Caco-2 (cell line): ENCODE measurements around the gene DMRTA2. TPM values are rescaled to one million over a fixed set of nuclear protein-coding genes. Genes with fewer than 3 reads are reported as not detected.
A peak's percentile ranks its signal among the peaks of the same experiment; 100 is the strongest.

Experiments used
- BruUV-seq: library from RNA; stranded (reverse); fragments of 400-500 nt; replicated peaks from 2 replicates; lab custom pipeline; 2021; lab: Mats Ljungman, UMichigan
- CTCF ChIA-PET: fragments of 300-600 bp; sonication (Branson Sonifier 250); formaldehyde crosslinking; loops from one replicate; lab custom pipeline; 2022; ENCODE audit warnings: antibody characterized with exemption; lab: Charles Lee
- POLR2A ChIA-PET: fragments of 300-600 bp; sonication (Branson Sonifier 250); formaldehyde crosslinking; loops from one replicate; lab custom pipeline; 2022; ENCODE audit warnings: antibody characterized with exemption; lab: Charles Lee
- DNase-seq, 2 experiments: peaks; one replicate each; pipeline versions ENCODE4 v3.0.0 to v3.0.0-alpha.2; 2020 to 2022
- H3K27me3 ChIP-seq: replicated peaks from 2 replicates; pipeline ENCODE4 v1.6.0; 2011; ENCODE audit warnings: low read length; ENCODE audit not compliant: control insufficient read depth, insufficient read depth
- H3K36me3 ChIP-seq: 2 replicates; pipeline ENCODE4 v1.5.1; 2011; ENCODE audit warnings: low read length; ENCODE audit not compliant: control insufficient read depth, insufficient read depth
- H3K4me1 ChIP-seq: fragments of 250-450 bp; sonication (Bioruptor Pico); 2 replicates; pipeline ENCODE4 v1.5.1; 2020; ENCODE audit warnings: mild to moderate bottlenecking
- H3K4me3 ChIP-seq: 2 replicates; pipeline ENCODE4 v1.5.1; 2011; ENCODE audit warnings: low read depth, mild to moderate bottlenecking, control low read depth, low read length
- H3K9me3 ChIP-seq: fragments of 250-450 bp; sonication (Bioruptor Pico); 2 replicates; pipeline ENCODE4 v1.5.1; 2020; ENCODE audit warnings: mild to moderate bottlenecking, moderate library complexity
- H3K27ac Mint-ChIP-seq: one replicate; pipeline ENCODE4 v1.8.0; 2022; ENCODE audit warnings: mixed read lengths; ENCODE audit not compliant: unreplicated experiment
- H3K27me3 Mint-ChIP-seq: one replicate; pipeline ENCODE4 v1.8.0; 2022; ENCODE audit warnings: mixed read lengths; ENCODE audit not compliant: insufficient read depth, unreplicated experiment
- H3K36me3 Mint-ChIP-seq: one replicate; pipeline ENCODE4 v1.8.0; 2022; ENCODE audit warnings: mild to moderate bottlenecking, mixed read lengths; ENCODE audit not compliant: insufficient read depth, unreplicated experiment
- H3K4me1 Mint-ChIP-seq: one replicate; pipeline ENCODE4 v1.8.0; 2022; ENCODE audit warnings: low read depth, mixed read lengths; ENCODE audit not compliant: unreplicated experiment
- H3K4me3 Mint-ChIP-seq: one replicate; pipeline ENCODE4 v1.8.0; 2022; ENCODE audit warnings: mild to moderate bottlenecking, moderate library complexity, mixed read lengths; ENCODE audit not compliant: unreplicated experiment
- H3K9me3 Mint-ChIP-seq: one replicate; pipeline ENCODE4 v1.8.0; 2022; ENCODE audit warnings: mixed read lengths; ENCODE audit not compliant: unreplicated experiment
- CTCF ChIP-seq, 2 experiments: fragments of 200-600 bp in 1 of 2; IDR thresholded peaks; 1 replicate in 1 of 2; 2 replicates in 1 of 2; pipeline versions ENCODE4 v1.5.1 to v1.8.0; 2011 to 2022; ENCODE audit warnings: antibody characterized with exemption in 1 of 2, control low read depth in 1 of 2, inconsistent platforms in 1 of 2, low read depth in 1 of 2, low read length in 1 of 2, mild to moderate bottlenecking in 1 of 2, moderate library complexity in 1 of 2; ENCODE audit not compliant: insufficient read depth in 1 of 2, severe bottlenecking in 1 of 2, unreplicated experiment in 1 of 2
- intact Hi-C: fragments of 100-400 bp; cut with micrococcal nuclease; formaldehyde crosslinking; loops from one replicate; pipeline ENCODE4 v1.10.0; 2022; ENCODE audit not compliant: unreplicated experiment
- total RNA-seq: library from RNA; stranded (reverse); gene quantifications from 2 replicates; pipeline ENCODE4 v1.2.3, GENCODE V29; 2022

Gene DMRTA2
- total RNA-seq, 1 experiment from 2014 or later = 3.4 TPM

DNA sequence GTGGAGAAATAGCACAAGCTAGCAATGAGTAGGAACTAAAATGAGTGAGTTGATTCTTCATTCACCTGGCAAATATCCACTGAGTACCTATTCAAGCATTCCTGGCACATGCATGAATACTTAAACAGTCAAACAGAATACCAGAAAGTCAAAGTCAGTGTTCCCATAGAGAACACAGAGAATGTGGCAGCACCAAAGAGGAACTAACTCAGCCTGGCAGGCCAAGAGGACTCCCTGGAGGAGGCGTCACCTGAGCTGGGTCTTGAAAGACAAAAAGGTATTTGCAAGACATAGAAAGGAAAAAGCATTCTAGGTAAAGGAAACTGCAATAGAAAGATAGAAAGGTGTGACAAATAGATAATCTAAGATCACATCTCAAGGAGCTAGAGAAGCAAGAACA lies 49.7 kb downstream of the DMRTA2 start:
- no peak overlapping the region for H3K4me3 Mint-ChIP-seq

DNA sequence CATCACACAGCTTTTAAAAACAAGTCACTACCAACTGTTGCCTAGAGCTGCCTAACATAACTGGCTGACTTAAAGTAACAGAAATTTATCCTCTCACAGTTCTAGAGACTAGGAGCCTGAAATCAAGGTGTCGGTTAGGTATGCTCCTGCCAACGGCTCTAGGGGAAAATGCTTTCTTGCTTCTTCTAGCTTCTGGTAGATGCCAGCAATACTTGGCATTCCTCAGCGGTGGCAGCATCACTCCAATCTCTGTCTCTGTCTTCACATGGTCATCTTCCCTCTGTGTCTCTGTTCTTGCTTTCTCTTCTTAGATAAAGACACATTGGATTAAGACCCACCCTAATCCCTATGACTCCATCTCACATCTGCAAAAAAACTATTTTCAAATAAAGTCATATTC lies 51.5 kb downstream of the DMRTA2 start:
- no peak overlapping the region for H3K4me3 ChIP-seq
- H3K9me3 ChIP-seq = no peaks in the 10 kb centered on the region
- Mint-ChIP-seq H3K4me3 (no peak overlapping the region), H3K4me1 (no peaks in the 10 kb centered on the region), H3K9me3 (peaks cover 10% of the 10 kb centered on the region), H3K36me3 (no peaks in the 10 kb centered on the region), H3K27me3 (peaks cover 10% of the 10 kb centered on the region), H3K27ac (no peak overlapping the region)
- DNase-seq = no peak
- CTCF ChIA-PET = interaction anchor here (0.7 kb wide), 1 partner anchor 239 kb away, joined by 3 read pairs; no protein-coding TSS in a partner anchor
- intact Hi-C loops = no loop called here
- TF ChIP-seq CTCF (IDR thresholded peaks at IDR 0.05; ENCODE audit: insufficient read depth in 1 of 2, low read depth in 1 of 2, low read length in 1 of 2, severe bottlenecking in 1 of 2, unreplicated experiment in 1 of 2) = no peak
- no peaks in the 10 kb centered on the region for H3K4me1 ChIP-seq
- no TSS peak for BruUV-seq
- POLR2A ChIA-PET = no interaction called here
- H3K27me3 ChIP-seq = no peaks in the 10 kb centered on the region
- no peaks in the 10 kb centered on the region for H3K36me3 ChIP-seq

More for the DNA sequence above, 49.7 kb downstream of the DMRTA2 start:
- no peak overlapping the region for H3K4me3 ChIP-seq
- Mint-ChIP-seq H3K36me3 (no peaks in the 10 kb centered on the region), H3K27ac (no peak overlapping the region), H3K4me1 (no peaks in the 10 kb centered on the region), H3K9me3 (peaks cover 10% of the 10 kb centered on the region), H3K27me3 (peaks cover 12% of the 10 kb centered on the region)
- H3K27me3 ChIP-seq = no peaks in the 10 kb centered on the region
- H3K4me1 ChIP-seq = no peaks in the 10 kb centered on the region
- H3K9me3 ChIP-seq = no peaks in the 10 kb centered on the region
- intact Hi-C loops = no loop called here
- CTCF ChIA-PET = interaction anchor here (0.7 kb wide), 1 partner anchor 295 kb away, joined by 3 read pairs; no protein-coding TSS in a partner anchor
- TF ChIP-seq CTCF (IDR thresholded peaks at IDR 0.05; ENCODE audit: insufficient read depth in 1 of 2, low read depth in 1 of 2, low read length in 1 of 2, severe bottlenecking in 1 of 2, unreplicated experiment in 1 of 2) = no peak
- H3K36me3 ChIP-seq = no peaks in the 10 kb centered on the region
- POLR2A ChIA-PET = no interaction called here
- no peak for DNase-seq
- BruUV-seq = no TSS peak

DNA sequence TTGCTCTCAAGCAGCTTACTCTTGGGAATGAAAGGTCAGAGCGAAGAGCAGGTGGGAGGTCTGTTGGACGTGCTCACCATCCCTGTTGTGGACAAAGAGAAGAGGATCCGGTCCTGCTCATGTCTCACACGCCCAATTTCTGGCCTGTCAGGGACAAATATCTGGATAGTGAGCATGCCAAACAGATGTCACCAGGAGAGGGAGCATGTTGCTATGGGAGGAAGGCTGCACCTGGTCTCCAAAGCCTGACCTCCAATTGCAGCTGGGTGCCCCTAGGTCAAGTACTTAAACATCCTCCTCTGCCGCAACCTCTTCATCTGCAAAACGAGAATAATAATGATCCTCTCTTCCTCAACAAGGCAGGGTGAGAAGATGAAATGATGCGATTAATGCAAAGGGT lies 53.4 kb downstream of the DMRTA2 start:
- CTCF ChIA-PET = interaction anchor here (0.6 kb wide), 1 partner anchor 186 kb away, joined by 9 read pairs; no protein-coding TSS in a partner anchor
- TF ChIP-seq CTCF (IDR thresholded peaks at IDR 0.05; ENCODE audit: insufficient read depth in 1 of 2, low read depth in 1 of 2, low read length in 1 of 2, severe bottlenecking in 1 of 2, unreplicated experiment in 1 of 2) = peak in 1 of 2 experiments; percentile 40
- H3K4me1 Mint-ChIP-seq = no peaks in the 10 kb centered on the region
- peaks cover 16% of the 10 kb centered on the region for H3K27me3 Mint-ChIP-seq
- H3K27ac Mint-ChIP-seq = no peak overlapping the region
- H3K36me3 Mint-ChIP-seq = no peaks in the 10 kb centered on the region
- Histone ChIP-seq H3K27me3 (no peaks in the 10 kb centered on the region), H3K4me3 (no peak overlapping the region), H3K9me3 (no peaks in the 10 kb centered on the region), H3K36me3 (no peaks in the 10 kb centered on the region), H3K4me1 (no peaks in the 10 kb centered on the region)
- peaks cover 10% of the 10 kb centered on the region for H3K9me3 Mint-ChIP-seq
- DNase-seq = peak in 1 of 2 experiments; percentile 18
- no peak overlapping the region for H3K4me3 Mint-ChIP-seq
- BruUV-seq = no TSS peak
- POLR2A ChIA-PET = no interaction called here
- intact Hi-C loops = loop anchor here (2.0 to 5.0 kb wide), 3 partner anchors 53 to 819 kb away; partner anchors contain the start of gene DMRTA2
